Heart left ventricle (tissue), 16 donors: Measurements from ENCODE around the gene EFS. TPM values are rescaled to one million over a fixed set of nuclear protein-coding genes. Genes with fewer than 3 reads are reported as not detected.

ENCODE experiments used
- ATAC-seq, 4 donors: fragments of 200-7000 bp; cut with Tn5 transposase; one replicate each; pipeline ENCODE4 v1.9.1; 2020 to 2022; ENCODE audit warnings: moderate library complexity in 4 of 4, mild to moderate bottlenecking in 3 of 4, moderate number of reproducible peaks in 1 of 4
- DNase-seq, 5 donors: peaks; one replicate each; pipeline ENCODE4 v3.0.0-alpha.2; 2020
- H3K27ac ChIP-seq, 12 donors: fragments of 200-600 bp; sonication (generic) in 4 of 12; one replicate each; pipeline versions ENCODE4 v1.5.0 to v1.8.0; 2016 to 2022; ENCODE audit warnings: mild to moderate bottlenecking in 2 of 12
- H3K27me3 ChIP-seq, 9 donors: fragments of 200-600 bp; sonication (generic) in 2 of 9; one replicate each; pipeline versions ENCODE4 v1.5.1 to v1.8.0; 2016 to 2022; ENCODE audit warnings: mild to moderate bottlenecking in 3 of 9
- H3K36me3 ChIP-seq, 9 donors: fragments of 200-600 bp; sonication (generic) in 2 of 9; one replicate each; pipeline versions ENCODE4 v1.5.0 to v1.8.0; 2018 to 2022; ENCODE audit warnings: mild to moderate bottlenecking in 2 of 9
- H3K4me1 ChIP-seq, 12 donors: fragments of 200-600 bp; sonication (generic) in 4 of 12; one replicate each; pipeline versions ENCODE4 v1.5.0 to v1.8.0; 2016 to 2022; ENCODE audit warnings: mild to moderate bottlenecking in 3 of 12
- H3K4me3 ChIP-seq, 12 donors: fragments of 200-600 bp; sonication (generic) in 4 of 12; one replicate each; pipeline versions ENCODE4 v1.5.0 to v1.8.0; 2017 to 2022; ENCODE audit warnings: mild to moderate bottlenecking in 9 of 12, moderate library complexity in 4 of 12
- H3K9me3 ChIP-seq, 12 donors: fragments of 200-600 bp; sonication (generic) in 4 of 12; one replicate each; pipeline versions ENCODE4 v1.5.0 to v1.8.0; 2016 to 2022; ENCODE audit warnings: mild to moderate bottlenecking in 1 of 12
- CTCF ChIP-seq, 12 donors: fragments of 200-600 bp; sonication (generic) in 4 of 12; IDR thresholded peaks; one replicate each; pipeline versions ENCODE4 v1.5.0 to v1.8.0; 2018 to 2022; ENCODE audit warnings: antibody characterized with exemption in 12 of 12, mild to moderate bottlenecking in 5 of 12
- POLR2A ChIP-seq, 2 donors: fragments of 450-650 bp; IDR thresholded peaks; one replicate each; pipeline ENCODE4 v1.6.1; 2017; ENCODE audit warnings: antibody characterized with exemption in 2 of 2, mild to moderate bottlenecking in 2 of 2, moderate library complexity in 2 of 2
- WGBS, 4 donors: extraction: QIAGEN DNeasy Blood & Tissue Kit in 2 of 4; methylation state at CpG; one replicate each; pipeline versions ENCODE4 v1.1.5 to v1.1.7; 2013 to 2018; 5-methylcytosine and 5-hydroxymethylcytosine counted together
- intact Hi-C, 10 donors: fragments of 100-400 bp; cut with DNase I; formaldehyde crosslinking; loops; one replicate each; pipeline versions ENCODE4 v1.11.1 to v1.14.2; 2022
- polyA plus RNA-seq, 2 donors: library from polyadenylated mRNA; stranded (reverse); fragments of 200-250 nt; gene quantifications; one replicate each; pipeline ENCODE4 v1.2.3, GENCODE V29; 2013
- total RNA-seq, 9 donors: library from RNA; depleted of rRNA in 2 of 9; stranded (reverse); fragments of >200 nt in 2 of 9; fragmentation: NEBNext Ultra II Directional in 3 of 9; extraction: Animal tissue kit (Norgen Biotek cat#: 25700) in 3 of 9; gene quantifications; one replicate each; pipeline versions ENCODE4 v1.1.0 to v1.2.4, GENCODE V29; 2016 to 2023
- donor health status: ischemic (EF 13 %, LVEDD 7.1; RV severe dilation, severe dysfunction).
- donor health status: healthy with polysubstance abuse.
- donor health status: DM: no; HTN: yes; CAD: no.
- donor health status: DM: no; HTN: no; CAD: no.
- donor health status: ischemic (EF 25% LVEDD 6.9; RV normal size, moderate dysfunction).
- donor health status: ischemic (EF 25% LVEDD 5.7; RV mildly dilated, moderate dysfunction).
- donor health status: healthy.
- donor health status: DM: yes; HTN: yes; CAD: no.
- donor health status: ischemic (EF 35%, LVEDD 5.7; RV mildly dilated, moderate dysfunction).
- donor health status: nonischemic (EF 11% LVEDD 7.7; RV severe dilation, severe dysfunction).
- donor health status: DM: yes; HTN: yes; CAD: no.
- donor health status: PGD.
- donor health status: ischemic (EF 29% LVEDD 5.4; RV normal size, mild dysfunction).
- donor health status: nonischemic (EF 23%, LVEDD 6.1; RV moderate dilation, normal function).

The EFS gene
- total and polyA plus RNA-seq, 11 donors: 1.4 to 5.0 (median 2.3) TPM

GRCh38 chr14:23351681-23352505, 13.1 kb downstream of the EFS start:
- H3K9me3 ChIP-seq: no peaks in the 10 kb centered on the region
- H3K36me3 ChIP-seq: peaks cover 0 to under 1% (median 0%) of the 10 kb centered on the region in 9 donors
- peak overlapping the region in 7 of 12 donors; percentile 32 to 68 (median 42) for H3K27ac ChIP-seq
- H3K4me3 ChIP-seq: peak overlapping the region; percentile 56 to 89 (median 69)
- no peak for TF ChIP-seq CTCF (IDR thresholded peaks at IDR 0.05)
- TF ChIP-seq POLR2A (IDR thresholded peaks at IDR 0.05): no peak
- H3K27me3 ChIP-seq: peaks cover 0 to 27% (median 0%) of the 10 kb centered on the region in 9 donors
- WGBS, 4 donors: 13 to 28% (median 14%) methylated on average over 12 to 61 of the region's 61 CpGs
- DNase-seq (no peak), ATAC-seq (peak in 3 of 4 donors; percentile 8 to 32 (median 28))
- intact Hi-C loops: no loop called here
- peaks cover 4 to 17% (median 11%) of the 10 kb centered on the region in 12 donors for H3K4me1 ChIP-seq

- H3K9me3 ChIP-seq: no peaks in the 10 kb centered on the region
- peaks cover 0 to 27% (median 0%) of the 10 kb centered on the region in 9 donors for H3K27me3 ChIP-seq
- intact Hi-C loops: no loop called here
- H3K4me1 ChIP-seq: peaks cover 4 to 25% (median 12%) of the 10 kb centered on the region in 12 donors
- 87 to 94% (median 90%) methylated on average over 8 of the region's 8 CpGs for WGBS, 4 donors
- no peaks in the 10 kb centered on the region for H3K36me3 ChIP-seq
- DNase-seq: no peak
- ATAC-seq: no peak
- TF ChIP-seq CTCF (IDR thresholded peaks at IDR 0.05): no peak
- no peak for TF ChIP-seq POLR2A (IDR thresholded peaks at IDR 0.05)
- no peak overlapping the region for H3K4me3 ChIP-seq
- H3K27ac ChIP-seq: no peak overlapping the region
Measured at GRCh38 chr14:23349156-23349845, 15.7 kb downstream of the EFS start.

GRCh38 chr14:23348297-23348655, 16.7 kb downstream of the EFS start:
- Histone ChIP-seq H3K36me3 (no peaks in the 10 kb centered on the region), H3K27ac (no peak overlapping the region), H3K9me3 (no peaks in the 10 kb centered on the region), H3K4me3 (no peak overlapping the region), H3K4me1 (peaks cover 4 to 24% (median 12%) of the 10 kb centered on the region in 12 donors), H3K27me3 (peaks cover 0 to 24% (median 0%) of the 10 kb centered on the region in 9 donors)
- TF ChIP-seq CTCF (IDR thresholded peaks at IDR 0.05): no peak
- no peak for TF ChIP-seq POLR2A (IDR thresholded peaks at IDR 0.05)
- no peak for ATAC-seq
- no peak for DNase-seq
- intact Hi-C loops: no loop called here
- WGBS, 4 donors: 79 to 87% (median 83%) methylated on average over 6 of the region's 6 CpGs
